Endothelial cell of umbilical vein (primary cell): ENCODE results near the gene RYR2. TPM values are rescaled to one million over a fixed set of nuclear protein-coding genes. Genes with fewer than 3 reads are reported as not detected.

Experiments
- BruUV-seq: library from RNA; stranded (reverse); fragments of 400-500 nt; replicated peaks from 2 replicates; lab custom pipeline; 2021; lab: Mats Ljungman, UMichigan
- CTCF ChIA-PET: fragments of 300-600, 350-600 bp; sonication (Branson Sonifier 250); formaldehyde crosslinking; loops from one replicate; lab custom pipeline; 2021; ENCODE audit warnings: antibody characterized with exemption, inconsistent platforms; lab: Charles Lee
- POLR2A ChIA-PET: fragments of 300-600, 350-600 bp; sonication (Branson Sonifier 250); formaldehyde crosslinking; loops from one replicate; lab custom pipeline; 2021; ENCODE audit warnings: antibody characterized with exemption, inconsistent platforms; lab: Charles Lee
- DNase-seq: peaks from one replicate; pipeline ENCODE4 v3.0.0-alpha.2; 2011; ENCODE audit warnings: low read depth, low spot score
- FAIRE-seq: peaks from 2 replicates; lab custom pipeline; 2011; peaks lifted over from hg19 to GRCh38; lab: Jason Lieb, UNC
- H2AFZ ChIP-seq: 2 replicates; pipeline ENCODE4 v1.6.0; 2012; ENCODE audit warnings: low read depth, low read length, control low read depth, inconsistent platforms
- H3K27ac ChIP-seq: 2 replicates; pipeline ENCODE4 v1.5.1; 2011; ENCODE audit warnings: low read depth, mild to moderate bottlenecking, control low read depth, low read length, moderate library complexity; ENCODE audit not compliant: insufficient read depth
- H3K27me3 ChIP-seq, 2 experiments: 2 replicates each; pipeline versions ENCODE4 v1.6.0 to v1.6.1; 2011; ENCODE audit warnings: low read length in 2 of 2, mixed read lengths in 1 of 2; ENCODE audit not compliant: control insufficient read depth in 2 of 2, insufficient read depth in 2 of 2
- H3K36me3 ChIP-seq, 2 experiments: 2 replicates in 1 of 2; 3 replicates in 1 of 2; pipeline ENCODE4 v1.5.1; 2011; ENCODE audit warnings: low read length in 2 of 2, mild to moderate bottlenecking in 1 of 2, moderate library complexity in 1 of 2; ENCODE audit not compliant: control insufficient read depth in 2 of 2, insufficient read depth in 2 of 2; ENCODE audit errors: extremely low read depth in 1 of 2
- H3K4me1 ChIP-seq: 3 replicates; pipeline ENCODE4 v1.5.1; 2011; ENCODE audit warnings: mild to moderate bottlenecking, low read length; ENCODE audit not compliant: control insufficient read depth, insufficient read depth; ENCODE audit errors: extremely low read depth
- H3K4me2 ChIP-seq: 2 replicates; pipeline ENCODE4 v1.6.1; 2011; ENCODE audit warnings: low read length, control low read depth, mixed read lengths; ENCODE audit not compliant: insufficient read depth
- H3K4me3 ChIP-seq, 3 experiments: fragments of 200-600 bp in 1 of 3; sonication (generic), shearing (Covaris generic) in 1 of 3; replicated peaks in 1 of 3; 2 replicates each; pipeline ENCODE4 v1.5.1; 2011 to 2016; ENCODE audit warnings: control low read depth in 3 of 3, low read length in 3 of 3, mild to moderate bottlenecking in 2 of 3, inconsistent platforms in 1 of 3, low read depth in 1 of 3, moderate library complexity in 1 of 3; ENCODE audit not compliant: insufficient read depth in 1 of 3
- H3K79me2 ChIP-seq: 2 replicates; pipeline ENCODE4 v1.6.0; 2012; ENCODE audit warnings: low read length, inconsistent platforms; ENCODE audit not compliant: control insufficient read depth, insufficient read depth
- H3K9ac ChIP-seq: replicated peaks from 2 replicates; pipeline ENCODE3; 2011; ENCODE audit warnings: low read length, control low read depth; ENCODE audit not compliant: insufficient read depth; ENCODE audit errors: extremely low read depth
- H3K9me1 ChIP-seq: replicated peaks from 3 replicates; pipeline ENCODE4 v1.6.0; 2011; ENCODE audit warnings: mild to moderate bottlenecking, low read length; ENCODE audit not compliant: control insufficient read depth, insufficient read depth; ENCODE audit errors: extremely low read depth
- H3K9me3 ChIP-seq: replicated peaks from 2 replicates; pipeline ENCODE4 v1.5.1; 2012; ENCODE audit warnings: low read length, inconsistent platforms; ENCODE audit not compliant: control insufficient read depth, insufficient read depth
- H4K20me1 ChIP-seq: replicated peaks from 2 replicates; pipeline ENCODE3; 2011; ENCODE audit warnings: mild to moderate bottlenecking, low read length; ENCODE audit not compliant: control insufficient read depth, insufficient read depth; ENCODE audit errors: extremely low read depth
- FOS ChIP-seq: IDR thresholded peaks from 2 replicates; pipeline ENCODE4 v1.6.1; 2011; ENCODE audit warnings: mild to moderate bottlenecking, low read length, moderate library complexity, borderline replicate concordance; ENCODE audit not compliant: insufficient read depth
- GATA2 ChIP-seq: IDR thresholded peaks from 2 replicates; pipeline ENCODE4 v1.7.0; 2011; ENCODE audit warnings: low read depth, mild to moderate bottlenecking, moderate library complexity, mixed read lengths, low read length; ENCODE audit not compliant: insufficient read length, insufficient read depth
- JUN ChIP-seq: IDR thresholded peaks from 2 replicates; pipeline ENCODE4 v1.6.1; 2011; ENCODE audit warnings: borderline replicate concordance, low read depth; ENCODE audit not compliant: insufficient read length, insufficient read depth
- MYC ChIP-seq: IDR thresholded peaks from one replicate; pipeline ENCODE4 v1.6.1; 2011; ENCODE audit warnings: mild to moderate bottlenecking, low read depth, low read length
- POLR2A ChIP-seq: IDR thresholded peaks from 2 replicates; pipeline ENCODE4 v1.6.1; 2012; ENCODE audit warnings: low read depth, mild to moderate bottlenecking, control low read depth, low read length
- POLR2AphosphoS5 ChIP-seq: IDR thresholded peaks from 2 replicates; pipeline ENCODE4 v1.6.1; 2012; ENCODE audit warnings: low read depth, mild to moderate bottlenecking, control low read depth, low read length, moderate library complexity; ENCODE audit not compliant: insufficient read depth
- dilution Hi-C: fragments of 300-500 bp; cut with MboI; formaldehyde crosslinking; loops from one replicate; pipeline ENCODE4 v1.15.0; 2019; ENCODE audit warnings: low sequenced_read_pairs; ENCODE audit not compliant: extremely low pct_ligation_motif_present
- intact Hi-C: fragments of 100-400 bp; cut with micrococcal nuclease; formaldehyde crosslinking; loops from one replicate; pipeline ENCODE4 v1.10.0; 2022
- polyA plus RNA-seq, 4 experiments: library from polyadenylated mRNA; depleted of rRNA in 3 of 4; stranded (reverse) in 3 of 4; unstranded in 1 of 4; fragments of >200 nt; gene quantifications; 2 replicates each; pipeline versions ENCODE4 v1.2.1 to v1.2.3, GENCODE V29; 2011 to 2012; ENCODE audit warnings: missing spikeins in 1 of 4
- total RNA-seq: library from RNA; stranded (reverse); gene quantifications from 2 replicates; pipeline ENCODE4 v1.2.3, GENCODE V29; 2021
- TF ChIP-seq, protein P1 (sequence below), 2 donors: IDR thresholded peaks; 1 replicate in 1 of 2; 2 replicates in 1 of 2; pipeline ENCODE4 v1.5.1; 2011; ENCODE audit warnings: low read length in 2 of 2, mild to moderate bottlenecking in 2 of 2, moderate library complexity in 2 of 2, control low read depth in 1 of 2, inconsistent platforms in 1 of 2, low read depth in 1 of 2; ENCODE audit not compliant: insufficient read depth in 1 of 2; ENCODE audit errors: extremely low read depth in 1 of 2
- TF ChIP-seq, protein P2 (sequence below): IDR thresholded peaks from 2 replicates; pipeline ENCODE4 v1.6.1; 2011; ENCODE audit not compliant: insufficient read depth, insufficient read length

Gene RYR2
- total and polyA plus RNA-seq, 2 donors (not counting 3 experiments of a cell fraction or from before 2014, with no cell fraction given), result not detected

DNA sequence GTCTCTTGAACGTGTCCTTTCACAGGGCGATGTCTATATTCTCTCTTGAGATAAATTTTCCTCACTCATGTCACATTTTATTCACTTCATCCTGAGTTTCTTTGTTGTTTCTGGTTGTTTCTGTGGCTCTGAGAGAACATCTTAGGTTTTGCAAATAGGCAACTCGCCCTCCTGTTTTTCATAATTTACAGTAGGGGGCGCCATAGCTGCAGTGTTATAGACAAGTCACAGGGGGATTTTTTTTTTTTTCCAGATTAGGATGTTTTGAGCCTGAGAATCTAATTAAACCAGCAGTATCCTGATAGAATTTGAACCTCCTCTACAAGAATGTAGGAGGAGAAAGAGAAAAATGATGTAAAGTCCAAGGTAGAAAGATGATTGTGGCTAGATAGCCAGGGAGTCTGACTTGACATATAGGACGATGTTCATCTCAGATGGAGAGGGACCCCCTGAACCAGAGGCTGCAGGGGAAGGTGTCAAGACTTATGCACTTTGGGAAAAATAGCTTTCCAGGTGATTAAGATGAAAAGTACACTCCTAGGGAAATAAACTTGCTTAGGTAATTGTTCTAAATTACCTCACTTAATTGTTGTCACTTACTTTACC, 772.4 kb downstream of the RYR2 start:
- FAIRE-seq (no peak), DNase-seq (no peak)
- dilution Hi-C loops, result no loop called here
- H3K4me3 ChIP-seq, result no peak overlapping the region
- H4K20me1 ChIP-seq, result no peaks in the 10 kb centered on the region
- no peaks in the 10 kb centered on the region for H3K27me3 ChIP-seq
- no peaks in the 10 kb centered on the region for H3K9me1 ChIP-seq
- POLR2A ChIA-PET, result no interaction called here
- H2AFZ ChIP-seq, result no peak overlapping the region
- no peak overlapping the region for H3K4me2 ChIP-seq
- BruUV-seq, result no TSS peak
- CTCF ChIA-PET, result no interaction called here
- no peak overlapping the region for H3K27ac ChIP-seq
- H3K79me2 ChIP-seq, result no peaks in the 10 kb centered on the region
- H3K9me3 ChIP-seq, result no peaks in the 10 kb centered on the region
- intact Hi-C loops, result no loop called here
- no peak for TF ChIP-seq POLR2AphosphoS5
- no peak for TF ChIP-seq POLR2A
- TF ChIP-seq FOS, result no peak
- TF ChIP-seq GATA2, result no peak
- TF ChIP-seq, protein P1, sequence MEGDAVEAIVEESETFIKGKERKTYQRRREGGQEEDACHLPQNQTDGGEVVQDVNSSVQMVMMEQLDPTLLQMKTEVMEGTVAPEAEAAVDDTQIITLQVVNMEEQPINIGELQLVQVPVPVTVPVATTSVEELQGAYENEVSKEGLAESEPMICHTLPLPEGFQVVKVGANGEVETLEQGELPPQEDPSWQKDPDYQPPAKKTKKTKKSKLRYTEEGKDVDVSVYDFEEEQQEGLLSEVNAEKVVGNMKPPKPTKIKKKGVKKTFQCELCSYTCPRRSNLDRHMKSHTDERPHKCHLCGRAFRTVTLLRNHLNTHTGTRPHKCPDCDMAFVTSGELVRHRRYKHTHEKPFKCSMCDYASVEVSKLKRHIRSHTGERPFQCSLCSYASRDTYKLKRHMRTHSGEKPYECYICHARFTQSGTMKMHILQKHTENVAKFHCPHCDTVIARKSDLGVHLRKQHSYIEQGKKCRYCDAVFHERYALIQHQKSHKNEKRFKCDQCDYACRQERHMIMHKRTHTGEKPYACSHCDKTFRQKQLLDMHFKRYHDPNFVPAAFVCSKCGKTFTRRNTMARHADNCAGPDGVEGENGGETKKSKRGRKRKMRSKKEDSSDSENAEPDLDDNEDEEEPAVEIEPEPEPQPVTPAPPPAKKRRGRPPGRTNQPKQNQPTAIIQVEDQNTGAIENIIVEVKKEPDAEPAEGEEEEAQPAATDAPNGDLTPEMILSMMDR (IDR thresholded peaks at IDR 0.05; ENCODE audit: extremely low read depth in 1 of 2, insufficient read depth in 1 of 2, low read depth in 1 of 2, low read length in 2 of 2), result no peak
- no peak for TF ChIP-seq JUN
- TF ChIP-seq, protein P2, sequence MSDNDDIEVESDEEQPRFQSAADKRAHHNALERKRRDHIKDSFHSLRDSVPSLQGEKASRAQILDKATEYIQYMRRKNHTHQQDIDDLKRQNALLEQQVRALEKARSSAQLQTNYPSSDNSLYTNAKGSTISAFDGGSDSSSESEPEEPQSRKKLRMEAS, result no peak
- TF ChIP-seq MYC, result no peak
- H3K36me3 ChIP-seq, result no peaks in the 10 kb centered on the region
- H3K4me1 ChIP-seq, result no peaks in the 10 kb centered on the region
- no peak overlapping the region for H3K9ac ChIP-seq
